K562 (cell line): ENCODE measurements around the gene SERGEF. TPM values are rescaled to one million over a fixed set of nuclear protein-coding genes. Genes with fewer than 3 reads are reported as not detected.

Source experiments
- ATAC-seq: fragments of 200-7000 bp; cut with Tn5 transposase; 3 replicates; pipeline ENCODE4 v1.9.1; 2020; ENCODE audit warnings: moderate library complexity
- BruUV-seq: library from RNA; stranded (reverse); fragments of 400-500 nt; replicated peaks from 2 replicates; lab custom pipeline; 2021; lab: Mats Ljungman, UMichigan
- CTCF ChIA-PET: fragments of 300-600 bp; formaldehyde crosslinking; extraction: SDS; loops from one replicate; lab custom pipeline; 2021; ENCODE audit warnings: low intra/inter-chr PET ratio; lab: Yijun Ruan, JAX
- POLR2A ChIA-PET: fragments of 300-600, 350-650 bp; sonication (Branson Sonifier 250); formaldehyde crosslinking; extraction: SDS; loops from one replicate; lab custom pipeline; 2021; ENCODE audit warnings: antibody characterized with exemption, inconsistent platforms; lab: Yijun Ruan, JAX
- DNase-seq, 4 experiments: peaks; one replicate each; pipeline versions ENCODE4 v3.0.0 to v3.0.0-alpha.2; 2011 to 2018; ENCODE audit warnings: low spot score in 3 of 4, mixed read lengths in 3 of 4; ENCODE audit errors: extremely low read depth in 1 of 4
- FAIRE-seq: peaks from 2 replicates; lab custom pipeline; 2011; peaks lifted over from hg19 to GRCh38; lab: Jason Lieb, UNC
- H2AFZ ChIP-seq: 2 replicates; pipeline ENCODE4 v1.6.0; 2011; ENCODE audit warnings: low read depth, low read length, control low read depth, inconsistent platforms
- H3K27ac ChIP-seq: fragments of 200-600 bp; 3 replicates; pipeline ENCODE4 v1.8.0; 2011; ENCODE audit warnings: low read depth, mild to moderate bottlenecking, control low read depth, inconsistent platforms, low read length, moderate library complexity, mixed read lengths; ENCODE audit errors: extremely low read depth
- H3K27me3 ChIP-seq, 2 experiments: fragments of 300-600 bp in 1 of 2; 2 replicates in 1 of 2; 3 replicates in 1 of 2; pipeline versions ENCODE4 v1.6.0 to v1.8.0; 2011; ENCODE audit warnings: inconsistent platforms in 2 of 2, low read length in 2 of 2, mild to moderate bottlenecking in 1 of 2, mixed read lengths in 1 of 2, moderate library complexity in 1 of 2; ENCODE audit not compliant: control insufficient read depth in 2 of 2, insufficient read depth in 2 of 2
- H3K36me3 ChIP-seq: fragments of 300-600 bp; 3 replicates; pipeline ENCODE4 v1.8.0; 2011; ENCODE audit warnings: mild to moderate bottlenecking, low read length, inconsistent platforms; ENCODE audit not compliant: control insufficient read depth, insufficient read depth
- H3K4me1 ChIP-seq, 2 experiments: fragments of 200-600 bp in 1 of 2; replicated peaks in 1 of 2; 2 replicates in 1 of 2; 3 replicates in 1 of 2; pipeline versions ENCODE4 v1.5.1 to v1.8.0; 2011; ENCODE audit warnings: inconsistent platforms in 2 of 2, low read length in 2 of 2, mild to moderate bottlenecking in 1 of 2, mixed read lengths in 1 of 2, moderate library complexity in 1 of 2; ENCODE audit not compliant: control insufficient read depth in 2 of 2, insufficient read depth in 2 of 2
- H3K4me2 ChIP-seq: 2 replicates; pipeline ENCODE4 v1.6.1; 2011; ENCODE audit warnings: low read length, control low read depth, inconsistent platforms, mixed read lengths; ENCODE audit not compliant: insufficient read depth
- H3K4me3 ChIP-seq: fragments of 200-600 bp; sonication (generic), shearing (Covaris generic); 2 replicates; pipeline ENCODE4 v1.5.1; 2016; ENCODE audit warnings: control low read depth, inconsistent platforms
- H3K79me2 ChIP-seq: fragments of 200-600 bp; 3 replicates; pipeline ENCODE4 v1.8.0; 2011; ENCODE audit warnings: low read length, inconsistent platforms; ENCODE audit not compliant: control insufficient read depth, insufficient read depth
- H3K9ac ChIP-seq, 2 experiments: 2 replicates each; pipeline versions ENCODE4 v1.6.0 to v1.6.1; 2011; ENCODE audit warnings: low read depth in 2 of 2, low read length in 2 of 2, control low read depth in 1 of 2, inconsistent platforms in 1 of 2, mild to moderate bottlenecking in 1 of 2, mixed read lengths in 1 of 2; ENCODE audit not compliant: insufficient read depth in 1 of 2
- H3K9me1 ChIP-seq: one replicate; pipeline ENCODE4 v1.6.0; 2011; ENCODE audit warnings: inconsistent platforms, mild to moderate bottlenecking, low read length, moderate library complexity; ENCODE audit not compliant: control insufficient read depth, insufficient read depth
- H3K9me3 ChIP-seq: replicated peaks from 2 replicates; pipeline ENCODE4 v1.5.1; 2011; ENCODE audit warnings: low read depth, low read length, inconsistent platforms; ENCODE audit not compliant: control insufficient read depth, insufficient read depth
- H4K20me1 ChIP-seq: replicated peaks from 2 replicates; pipeline ENCODE4 v1.6.1; 2011; ENCODE audit warnings: low read length, inconsistent platforms, mixed read lengths; ENCODE audit not compliant: control insufficient read depth, insufficient read depth
- WGBS: fragments of 100-300 bp; shearing (Covaris generic); methylation state at CpG from one replicate; pipeline ENCODE4 v1.1.6; 2016; ENCODE audit warnings: low coverage, mixed read lengths; ENCODE audit not compliant: insufficient coverage; ENCODE audit errors: missing lambda C conversion rate; 5-methylcytosine and 5-hydroxymethylcytosine counted together
- in situ Hi-C: fragments of 300-500 bp; cut with MboI; formaldehyde crosslinking; loops from 4 replicates; pipeline ENCODE4 v1.15.0; 2018; ENCODE audit warnings: inconsistent platforms, mixed read lengths
- intact Hi-C: fragments of 100-400 bp; cut with micrococcal nuclease; formaldehyde crosslinking; loops from 2 replicates; pipeline ENCODE4 v1.14.2; 2022
- polyA plus RNA-seq, 8 experiments: library from polyadenylated mRNA; depleted of rRNA in 4 of 8; stranded (reverse) in 5 of 8; unstranded in 3 of 8; fragments of >200 nt; fragmentation: Nextera tagmentation in 2 of 8; fragmentation: Illumina TruSeq in 1 of 8; extraction: Ambion mirVana in 2 of 8; extraction: Trizol in 1 of 8; gene quantifications; 2 replicates each; pipeline versions ENCODE4 v1.2.1 to v1.2.3, GENCODE V29; 2011 to 2014; ENCODE audit warnings: inconsistent platforms in 1 of 8, missing spikeins in 1 of 8
- total RNA-seq, 7 experiments: library from RNA; depleted of rRNA in 6 of 7; stranded (reverse); fragments of >200 nt in 6 of 7; fragmentation: Illumina TruSeq in 2 of 7; extraction: Trizol in 2 of 7; gene quantifications; 2 replicates each; pipeline versions ENCODE4 v1.2.1 to v1.2.3, GENCODE V29; 2011 to 2021; ENCODE audit warnings: low replicate concordance in 1 of 7
- TF ChIP-seq, protein P1 (sequence below): fragments of 200-400 bp; formaldehyde crosslinking; IDR thresholded peaks from 2 replicates; pipeline ENCODE4 v1.6.1; 2017; ENCODE audit warnings: mild to moderate bottlenecking, low read depth, low read length, moderate library complexity
- TF ChIP-seq, protein P2 (sequence below): IDR thresholded peaks from 2 replicates; pipeline ENCODE4 v1.6.1; 2016; ENCODE audit warnings: missing genetic modification characterization, missing compliant biosample characterization

SERGEF gene
- total and polyA plus RNA-seq, 9 of the 15 experiments (the other 6 are each of a cell fraction or from before 2014, with no cell fraction given): 10.2 to 28.0 (median 19.9) TPM

GRCh38 chr11:17769218-17769617 is 243.6 kb downstream of the SERGEF start:
- no TSS peak for BruUV-seq
- ChIA-PET POLR2A (interaction anchor here (0.5 to 1.0 kb wide), 2 partner anchors 17 to 31 kb away, joined by 3 to 4 read pairs; no protein-coding TSS in a partner anchor), CTCF (interaction anchor here (0.6 kb wide), 1 partner anchor 36 kb away, joined by 3 read pairs; no protein-coding TSS in a partner anchor)
- H3K9me3 ChIP-seq: no peaks in the 10 kb centered on the region
- ATAC-seq (no peak), FAIRE-seq (no peak), DNase-seq (no peak)
- H4K20me1 ChIP-seq: peaks cover 11% of the 10 kb centered on the region; the same call in 1 of the 2 replicates
- no peak overlapping the region for H3K4me3 ChIP-seq
- H3K4me2 ChIP-seq: no peak overlapping the region
- no peak overlapping the region for H3K27ac ChIP-seq
- H3K36me3 ChIP-seq: no peaks in the 10 kb centered on the region
- H2AFZ ChIP-seq: no peak overlapping the region
- peaks cover 19 to 50% of the 10 kb centered on the region in 2 experiments; a peak in 4 of 5 replicates for H3K27me3 ChIP-seq
- no peak overlapping the region for H3K9ac ChIP-seq
- TF ChIP-seq, protein P1, sequence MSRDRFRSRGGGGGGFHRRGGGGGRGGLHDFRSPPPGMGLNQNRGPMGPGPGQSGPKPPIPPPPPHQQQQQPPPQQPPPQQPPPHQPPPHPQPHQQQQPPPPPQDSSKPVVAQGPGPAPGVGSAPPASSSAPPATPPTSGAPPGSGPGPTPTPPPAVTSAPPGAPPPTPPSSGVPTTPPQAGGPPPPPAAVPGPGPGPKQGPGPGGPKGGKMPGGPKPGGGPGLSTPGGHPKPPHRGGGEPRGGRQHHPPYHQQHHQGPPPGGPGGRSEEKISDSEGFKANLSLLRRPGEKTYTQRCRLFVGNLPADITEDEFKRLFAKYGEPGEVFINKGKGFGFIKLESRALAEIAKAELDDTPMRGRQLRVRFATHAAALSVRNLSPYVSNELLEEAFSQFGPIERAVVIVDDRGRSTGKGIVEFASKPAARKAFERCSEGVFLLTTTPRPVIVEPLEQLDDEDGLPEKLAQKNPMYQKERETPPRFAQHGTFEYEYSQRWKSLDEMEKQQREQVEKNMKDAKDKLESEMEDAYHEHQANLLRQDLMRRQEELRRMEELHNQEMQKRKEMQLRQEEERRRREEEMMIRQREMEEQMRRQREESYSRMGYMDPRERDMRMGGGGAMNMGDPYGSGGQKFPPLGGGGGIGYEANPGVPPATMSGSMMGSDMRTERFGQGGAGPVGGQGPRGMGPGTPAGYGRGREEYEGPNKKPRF: no peak
- TF ChIP-seq, protein P2, sequence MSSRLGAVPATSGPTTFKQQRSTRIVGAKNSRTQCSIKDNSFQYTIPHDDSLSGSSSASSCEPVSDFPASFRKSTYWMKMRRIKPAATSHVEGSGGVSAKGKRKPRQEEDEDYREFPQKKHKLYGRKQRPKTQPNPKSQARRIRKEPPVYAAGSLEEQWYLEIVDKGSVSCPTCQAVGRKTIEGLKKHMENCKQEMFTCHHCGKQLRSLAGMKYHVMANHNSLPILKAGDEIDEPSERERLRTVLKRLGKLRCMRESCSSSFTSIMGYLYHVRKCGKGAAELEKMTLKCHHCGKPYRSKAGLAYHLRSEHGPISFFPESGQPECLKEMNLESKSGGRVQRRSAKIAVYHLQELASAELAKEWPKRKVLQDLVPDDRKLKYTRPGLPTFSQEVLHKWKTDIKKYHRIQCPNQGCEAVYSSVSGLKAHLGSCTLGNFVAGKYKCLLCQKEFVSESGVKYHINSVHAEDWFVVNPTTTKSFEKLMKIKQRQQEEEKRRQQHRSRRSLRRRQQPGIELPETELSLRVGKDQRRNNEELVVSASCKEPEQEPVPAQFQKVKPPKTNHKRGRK (tag): 0 out of 2 replicates have a peak, but pooled peaks have one; percentile 20
- in situ Hi-C loops: loop anchor here (5.0 kb wide), 1 partner anchor 208 kb away; no protein-coding TSS in a partner anchor
- H3K4me1 ChIP-seq: peaks cover 4 to 16% of the 10 kb centered on the region in 2 experiments; a peak in 3 of 5 replicates
- no peaks in the 10 kb centered on the region for H3K9me1 ChIP-seq
- intact Hi-C loops: no loop called here
- 22% methylated on average over 1 of the region's 1 CpG for WGBS
- H3K79me2 ChIP-seq: no peaks in the 10 kb centered on the region
